GM21515 (cell line): ENCODE results near the gene MAEA.

Experiments
- ATAC-seq: cut with Tn5 transposase; IDR thresholded peaks from one replicate; pipeline ENCODE4 v1.9.1; 2021; ENCODE audit not compliant: unreplicated experiment

MAEA gene

GRCh38 chr4:1376841-1377605 lies 87.3 kb downstream of the MAEA start:
- no peak for ATAC-seq

GRCh38 chr4:1377606-1378261 lies 88.0 kb downstream of the MAEA start:
- ATAC-seq: no peak

- ATAC-seq: no peak
These were observed 89.0 kb downstream of the MAEA start for GRCh38 chr4:1378559-1379231.

GRCh38 chr4:1379351-1379781 lies 89.7 kb downstream of the MAEA start:
- no peak for ATAC-seq

DNA sequence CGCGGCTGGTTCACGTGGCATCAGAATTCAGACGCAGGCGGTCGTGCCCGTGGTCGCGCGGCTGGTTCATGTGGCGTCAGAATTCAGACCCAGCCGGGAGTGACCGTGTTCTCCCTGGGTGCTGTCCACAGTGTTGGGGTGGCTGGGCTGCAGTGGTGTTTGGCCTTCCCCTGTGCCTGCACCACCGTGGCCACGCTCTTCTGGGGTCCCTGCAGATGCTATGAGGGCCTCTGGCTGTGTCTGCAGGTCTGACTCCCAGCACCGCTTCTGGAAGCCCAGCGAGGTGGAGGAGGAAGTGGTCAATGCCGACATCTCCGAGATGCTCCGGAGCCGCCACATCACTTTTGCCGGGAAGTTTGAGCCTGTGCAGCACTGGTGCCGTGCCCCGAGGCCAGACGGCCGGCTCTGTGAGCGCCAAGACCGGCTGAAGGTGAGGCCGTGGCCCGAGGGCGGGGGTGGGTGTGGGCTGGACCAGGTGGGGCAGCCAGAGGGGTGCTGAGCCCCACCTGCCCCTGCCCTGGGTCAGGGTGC lies 90.2 kb downstream of the MAEA start:
- ATAC-seq: no peak

- no peak for ATAC-seq
These were observed 90.9 kb downstream of the MAEA start for GRCh38 chr4:1380368-1381151.

- ATAC-seq: no peak
These were observed 91.5 kb downstream of the MAEA start for GRCh38 chr4:1381181-1381621.

DNA sequence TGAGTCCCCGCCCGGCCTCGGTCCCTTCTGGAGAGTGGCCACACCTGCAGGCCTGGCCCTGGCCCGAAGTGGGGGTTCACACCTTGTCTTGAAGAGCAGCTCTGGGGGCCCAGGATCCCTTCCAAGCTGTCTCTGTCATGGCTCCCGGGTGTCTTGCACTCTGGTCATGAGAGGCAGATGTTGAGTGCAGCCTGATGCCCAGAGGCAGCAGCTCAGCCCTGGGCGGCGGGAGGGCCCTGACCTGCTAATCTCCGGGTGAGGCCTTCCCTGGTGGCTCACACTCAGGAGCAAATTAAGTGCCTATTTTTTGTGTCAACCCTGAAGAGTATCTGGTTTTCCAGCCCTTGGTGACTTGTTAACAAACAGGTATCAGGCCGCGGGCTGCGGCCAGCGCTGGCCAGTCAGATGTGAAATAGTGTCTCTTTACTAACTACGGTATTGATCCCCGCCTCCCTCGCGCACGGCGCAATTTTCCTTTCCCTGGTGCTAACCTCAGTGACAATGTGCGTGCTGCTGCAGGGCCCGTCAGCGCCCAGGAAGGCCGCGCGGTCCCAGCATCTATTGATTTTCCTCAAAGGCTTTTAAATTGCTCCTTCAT lies 92.4 kb downstream of the MAEA start:
- no peak for ATAC-seq

DNA sequence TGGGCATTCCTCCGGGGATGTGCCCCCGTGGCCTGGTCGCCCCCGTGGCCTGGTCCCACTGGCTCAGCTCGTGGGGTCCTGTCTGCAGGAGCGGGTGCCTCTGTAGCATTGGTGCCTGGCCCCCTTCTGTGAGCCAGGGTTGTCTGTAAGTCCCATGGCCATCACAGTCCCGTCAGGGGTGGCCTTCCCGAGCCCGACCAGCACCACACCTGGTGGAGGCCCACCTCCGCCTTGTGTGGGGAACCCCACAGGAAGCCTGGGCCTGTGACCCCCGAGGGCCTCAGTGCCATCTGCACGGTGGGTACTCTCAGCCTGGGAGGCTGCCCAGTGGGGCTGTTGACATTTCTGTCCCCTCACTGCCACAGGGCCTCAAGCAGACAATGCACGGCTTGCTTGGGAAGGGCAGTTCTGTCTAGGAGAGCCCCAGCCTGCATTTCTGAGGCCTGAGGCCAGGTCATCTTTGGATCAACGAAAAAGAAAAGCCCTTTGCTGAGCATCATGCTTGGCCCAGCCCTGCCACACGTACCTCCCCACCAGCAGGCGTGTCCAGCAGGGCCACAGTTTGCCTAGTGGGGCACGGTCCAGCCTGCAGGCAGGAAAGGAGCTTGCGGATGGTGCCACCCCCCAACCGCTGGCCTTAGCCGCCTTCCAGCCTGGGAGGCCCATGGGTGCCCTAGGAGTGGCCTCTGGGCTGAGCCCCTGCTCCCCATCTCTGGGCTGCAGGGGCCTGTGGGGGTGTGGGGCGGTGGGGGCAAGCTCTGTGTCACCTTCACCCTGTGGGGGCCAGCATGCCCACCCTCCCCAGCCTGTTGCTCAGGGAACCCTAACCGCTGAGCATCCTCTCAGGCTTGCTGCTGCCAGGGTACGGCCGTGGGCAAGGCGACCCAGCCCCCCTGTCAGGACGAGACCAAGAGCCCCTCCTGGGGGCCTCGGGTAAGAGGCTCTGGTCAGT lies 93.4 kb downstream of the MAEA start:
- no peak for ATAC-seq

DNA sequence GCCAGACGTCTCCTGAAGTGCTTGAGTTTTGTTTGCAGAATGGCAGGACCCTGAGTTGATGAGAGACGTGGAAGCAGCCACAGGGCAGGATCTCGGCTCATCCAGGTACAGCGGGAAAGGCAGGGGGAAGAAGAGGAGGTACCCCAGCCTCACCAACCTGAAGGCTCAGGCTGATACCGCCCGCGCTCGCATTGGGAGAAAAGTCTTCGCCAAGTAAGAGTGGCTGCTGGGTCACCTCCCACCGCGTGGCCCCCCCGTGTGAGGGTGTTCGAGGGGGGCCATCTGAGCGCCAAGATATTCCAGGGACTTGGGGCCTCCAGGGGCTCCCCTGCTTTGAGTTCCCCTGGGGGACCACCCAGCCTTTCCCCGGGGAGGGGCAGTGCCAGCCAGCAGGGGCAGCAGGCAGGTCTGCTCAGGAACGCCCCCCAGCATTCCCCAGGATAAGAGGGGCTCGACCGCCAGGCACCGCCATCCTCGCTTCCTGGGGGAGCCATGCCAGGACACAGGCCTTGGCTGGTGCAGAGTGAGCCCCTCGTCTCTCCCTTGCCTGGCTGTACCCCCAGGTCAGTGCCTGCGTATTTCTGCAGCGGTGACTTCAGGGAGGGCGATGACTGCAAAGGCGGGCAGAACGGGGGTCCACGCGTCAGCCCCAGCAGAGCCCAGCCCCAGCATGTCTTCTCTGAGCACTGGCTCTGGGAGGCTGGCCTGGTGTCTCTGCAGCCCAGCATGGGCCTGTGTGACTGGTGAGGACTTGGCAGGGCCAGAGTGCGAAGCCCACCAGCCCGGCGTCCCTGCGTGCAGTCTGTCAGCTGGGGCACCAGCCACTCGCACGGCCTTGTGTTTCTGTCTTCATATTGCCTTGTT lies 94.3 kb downstream of the MAEA start:
- no peak for ATAC-seq

DNA sequence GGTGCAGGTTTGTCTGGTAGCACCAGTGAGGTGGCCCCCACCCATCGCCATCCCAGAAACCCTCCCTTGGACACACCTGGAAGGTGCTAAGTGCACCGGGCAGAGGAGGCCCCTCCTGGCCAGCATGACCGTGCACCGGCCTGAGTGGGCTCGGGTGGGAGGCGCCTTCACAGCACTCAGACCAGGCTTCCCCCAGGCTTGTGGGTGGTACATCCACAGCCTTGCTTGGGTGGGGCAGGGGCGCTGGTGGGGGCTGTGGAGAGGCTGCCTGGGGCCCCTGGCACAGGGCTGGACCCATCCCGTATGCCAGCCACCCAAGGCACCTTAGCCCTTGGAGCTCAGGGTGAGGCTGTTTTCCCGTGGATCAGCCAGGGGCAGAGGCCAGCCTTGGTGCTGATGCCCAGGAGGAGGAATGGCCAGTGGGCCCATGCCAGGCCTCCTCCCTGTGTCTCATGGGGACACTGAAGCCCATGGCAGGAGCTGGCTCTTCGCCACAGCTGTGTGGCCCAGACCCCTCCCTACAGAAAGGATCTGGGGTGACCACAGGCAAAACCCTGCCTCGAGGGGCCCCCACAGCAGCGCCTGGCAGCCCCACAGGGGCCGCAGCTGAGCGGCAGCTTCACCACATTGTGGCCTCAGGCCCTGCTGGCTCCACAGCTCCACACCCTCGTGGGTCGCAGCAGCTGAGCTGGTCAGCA lies 95.1 kb downstream of the MAEA start:
- ATAC-seq: no peak

DNA sequence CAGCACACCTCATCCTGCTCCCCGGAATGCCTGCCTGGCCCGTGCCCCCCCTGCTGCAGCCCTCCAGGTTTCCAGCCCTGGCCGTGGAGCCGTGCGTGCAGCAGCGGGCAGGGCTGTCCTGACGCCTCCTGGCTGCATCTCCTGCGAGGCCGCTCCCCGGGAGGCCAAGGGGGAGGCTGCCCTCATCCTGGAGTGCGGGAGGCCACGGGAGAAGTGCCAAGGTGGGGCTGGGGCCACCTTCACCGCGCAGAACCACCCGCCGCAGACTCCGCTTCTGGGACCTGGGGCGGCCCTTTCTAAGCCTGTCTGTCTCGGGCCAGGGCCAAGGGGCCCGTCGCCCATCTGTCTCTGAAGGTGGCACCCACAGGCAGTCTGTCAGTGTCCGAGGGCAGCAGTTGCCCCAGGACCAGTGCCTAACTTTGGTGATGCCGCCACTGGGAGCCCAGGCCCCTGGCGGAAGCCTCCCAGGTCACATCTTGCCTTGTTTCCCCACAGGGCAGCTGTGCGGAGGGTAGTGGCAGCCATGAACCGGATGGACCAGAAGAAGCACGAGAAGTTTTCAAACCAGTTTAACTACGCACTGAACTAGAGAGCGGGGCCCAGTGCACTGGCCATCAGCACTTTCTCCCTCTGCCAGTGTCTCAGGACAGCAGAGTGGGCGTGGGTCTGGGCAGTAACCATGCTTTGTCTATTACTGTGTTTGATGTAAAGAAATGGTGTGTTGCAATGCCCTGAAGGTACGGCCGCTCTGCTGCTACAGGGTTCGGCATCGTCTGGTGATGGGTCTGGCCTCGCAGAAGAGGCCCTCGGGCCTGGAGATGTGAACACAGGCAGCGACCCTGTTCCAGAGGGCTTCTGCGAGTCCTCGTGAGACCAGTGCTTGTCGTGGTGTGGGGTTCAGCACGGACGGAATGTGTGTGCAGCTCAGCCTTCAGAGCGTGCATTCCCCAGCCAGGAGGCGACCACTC lies 96.0 kb downstream of the MAEA start:
- no peak for ATAC-seq
